ENCODE measurements around the gene VAX1.

VAX1 gene

DNA sequence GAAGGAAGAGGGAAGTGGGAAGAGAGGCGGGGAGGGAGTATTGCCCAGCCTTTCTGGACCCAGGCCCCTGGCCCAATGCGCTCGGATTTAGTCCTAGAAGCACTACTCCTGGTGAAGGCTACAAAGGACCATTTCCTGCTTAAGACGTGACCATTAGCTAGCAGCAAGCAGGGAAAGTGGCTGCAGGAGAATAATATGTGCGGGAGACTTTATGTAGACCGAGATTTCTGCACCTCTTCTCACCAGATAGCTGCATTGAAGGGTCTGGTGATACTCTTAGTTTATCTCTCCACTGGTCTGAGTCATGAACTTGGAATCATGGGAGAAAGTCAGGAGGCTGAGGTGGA lies 3.1 kb downstream of the VAX1 start:
- in situ Hi-C loops (cut with MboI; ENCODE audit: low pct_unique_long_range_greater_than_20kb, low sequenced_read_pairs, unreplicated experiment) = no loop called here
- DNase-seq (ENCODE audit: low spot score) = no peak
- TF ChIP-seq, protein P1, sequence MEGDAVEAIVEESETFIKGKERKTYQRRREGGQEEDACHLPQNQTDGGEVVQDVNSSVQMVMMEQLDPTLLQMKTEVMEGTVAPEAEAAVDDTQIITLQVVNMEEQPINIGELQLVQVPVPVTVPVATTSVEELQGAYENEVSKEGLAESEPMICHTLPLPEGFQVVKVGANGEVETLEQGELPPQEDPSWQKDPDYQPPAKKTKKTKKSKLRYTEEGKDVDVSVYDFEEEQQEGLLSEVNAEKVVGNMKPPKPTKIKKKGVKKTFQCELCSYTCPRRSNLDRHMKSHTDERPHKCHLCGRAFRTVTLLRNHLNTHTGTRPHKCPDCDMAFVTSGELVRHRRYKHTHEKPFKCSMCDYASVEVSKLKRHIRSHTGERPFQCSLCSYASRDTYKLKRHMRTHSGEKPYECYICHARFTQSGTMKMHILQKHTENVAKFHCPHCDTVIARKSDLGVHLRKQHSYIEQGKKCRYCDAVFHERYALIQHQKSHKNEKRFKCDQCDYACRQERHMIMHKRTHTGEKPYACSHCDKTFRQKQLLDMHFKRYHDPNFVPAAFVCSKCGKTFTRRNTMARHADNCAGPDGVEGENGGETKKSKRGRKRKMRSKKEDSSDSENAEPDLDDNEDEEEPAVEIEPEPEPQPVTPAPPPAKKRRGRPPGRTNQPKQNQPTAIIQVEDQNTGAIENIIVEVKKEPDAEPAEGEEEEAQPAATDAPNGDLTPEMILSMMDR (IDR thresholded peaks at IDR 0.05; ENCODE audit: extremely low read depth, insufficient read depth, missing control alignments) = no peak

DNA sequence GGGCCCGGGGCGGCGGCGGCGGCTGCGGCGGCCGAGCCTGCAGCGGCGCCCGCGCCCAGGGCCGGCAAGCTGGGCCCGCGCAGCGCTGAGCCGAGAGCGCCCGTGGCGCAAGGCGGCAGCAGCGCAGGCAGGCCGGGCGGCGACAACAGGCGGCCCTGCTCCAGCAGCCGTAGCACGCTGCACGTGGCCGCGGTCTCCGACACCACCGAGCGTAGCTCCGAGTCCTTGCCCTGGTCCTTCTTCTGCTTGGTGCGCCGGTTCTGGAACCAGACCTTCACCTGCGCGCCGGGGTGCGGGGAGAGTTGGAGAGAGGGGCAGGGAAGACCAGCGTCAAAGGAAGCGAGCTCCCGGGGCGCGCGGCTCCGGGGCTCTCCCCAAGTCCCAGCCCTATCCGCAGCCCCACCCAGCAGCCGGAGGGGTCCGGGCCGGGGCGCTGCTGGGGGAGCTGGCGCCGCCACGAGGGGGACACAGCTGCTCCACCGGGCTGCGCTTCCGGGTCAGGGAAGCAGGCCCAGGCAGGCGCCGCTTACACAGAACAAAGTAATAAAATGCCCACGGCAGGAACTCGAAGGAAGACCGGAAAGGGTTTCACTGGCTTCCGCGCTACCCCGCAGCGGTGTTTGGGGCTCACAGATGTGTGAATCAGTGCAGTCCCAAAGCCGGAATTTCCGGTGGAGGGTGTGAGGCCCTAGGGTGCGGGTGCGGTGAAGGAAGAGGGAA lies 3.6 kb downstream of the VAX1 start:
- DNase-seq (ENCODE audit: low spot score) = peak; percentile 46
- in situ Hi-C loops (cut with MboI; ENCODE audit: low pct_unique_long_range_greater_than_20kb, low sequenced_read_pairs, unreplicated experiment) = no loop called here
- TF ChIP-seq, protein P1 (IDR thresholded peaks at IDR 0.05; ENCODE audit: extremely low read depth, insufficient read depth, missing control alignments) = no peak

DNA sequence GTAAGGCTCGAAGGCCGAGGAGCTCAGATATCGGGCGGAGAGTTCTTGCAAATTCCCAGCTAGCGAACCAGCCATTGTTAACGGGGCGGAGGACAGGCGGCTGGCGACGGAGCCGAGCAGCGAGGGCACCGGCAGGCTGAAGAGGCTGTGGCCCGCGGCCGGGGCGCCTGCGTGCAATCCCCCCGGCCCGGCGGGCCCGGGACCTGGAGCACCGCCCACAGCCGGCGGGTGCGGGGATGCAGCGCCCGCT lies 4.1 kb downstream of the VAX1 start:
- TF ChIP-seq, protein P1 (IDR thresholded peaks at IDR 0.05; ENCODE audit: extremely low read depth, insufficient read depth, missing control alignments) = no peak
- in situ Hi-C loops (cut with MboI; ENCODE audit: low pct_unique_long_range_greater_than_20kb, low sequenced_read_pairs, unreplicated experiment) = no loop called here
- peak; percentile 42 for DNase-seq (ENCODE audit: low spot score)

GRCh38 chr10:117133273-117134055 lies 4.6 kb downstream of the VAX1 start:
- TF ChIP-seq, protein P1 (IDR thresholded peaks at IDR 0.05; ENCODE audit: extremely low read depth, insufficient read depth, missing control alignments) = no peak
- in situ Hi-C loops (cut with MboI; ENCODE audit: low pct_unique_long_range_greater_than_20kb, low sequenced_read_pairs, unreplicated experiment) = no loop called here
- DNase-seq (ENCODE audit: low spot score) = no peak

GRCh38 chr10:117132751-117133231 lies 5.3 kb downstream of the VAX1 start:
- TF ChIP-seq, protein P1 (IDR thresholded peaks at IDR 0.05; ENCODE audit: extremely low read depth, insufficient read depth, missing control alignments) = no peak
- no peak for DNase-seq (ENCODE audit: low spot score)
- in situ Hi-C loops (cut with MboI; ENCODE audit: low pct_unique_long_range_greater_than_20kb, low sequenced_read_pairs, unreplicated experiment) = no loop called here

- in situ Hi-C loops (cut with MboI; ENCODE audit: low pct_unique_long_range_greater_than_20kb, low sequenced_read_pairs, unreplicated experiment) = no loop called here
- DNase-seq (ENCODE audit: low spot score) = no peak
- TF ChIP-seq, protein P1 (IDR thresholded peaks at IDR 0.05; ENCODE audit: extremely low read depth, insufficient read depth, missing control alignments) = no peak
Observed at GRCh38 chr10:117131376-117132327, 6.4 kb downstream of the VAX1 start.
